GM18511 (cell line): ENCODE results near the gene SNX12.

Experiments used
- ATAC-seq: cut with Tn5 transposase; IDR thresholded peaks from one replicate; pipeline ENCODE4 v1.9.1; 2021; ENCODE audit warnings: mild to moderate bottlenecking, moderate library complexity; ENCODE audit not compliant: unreplicated experiment

The SNX12 gene

DNA sequence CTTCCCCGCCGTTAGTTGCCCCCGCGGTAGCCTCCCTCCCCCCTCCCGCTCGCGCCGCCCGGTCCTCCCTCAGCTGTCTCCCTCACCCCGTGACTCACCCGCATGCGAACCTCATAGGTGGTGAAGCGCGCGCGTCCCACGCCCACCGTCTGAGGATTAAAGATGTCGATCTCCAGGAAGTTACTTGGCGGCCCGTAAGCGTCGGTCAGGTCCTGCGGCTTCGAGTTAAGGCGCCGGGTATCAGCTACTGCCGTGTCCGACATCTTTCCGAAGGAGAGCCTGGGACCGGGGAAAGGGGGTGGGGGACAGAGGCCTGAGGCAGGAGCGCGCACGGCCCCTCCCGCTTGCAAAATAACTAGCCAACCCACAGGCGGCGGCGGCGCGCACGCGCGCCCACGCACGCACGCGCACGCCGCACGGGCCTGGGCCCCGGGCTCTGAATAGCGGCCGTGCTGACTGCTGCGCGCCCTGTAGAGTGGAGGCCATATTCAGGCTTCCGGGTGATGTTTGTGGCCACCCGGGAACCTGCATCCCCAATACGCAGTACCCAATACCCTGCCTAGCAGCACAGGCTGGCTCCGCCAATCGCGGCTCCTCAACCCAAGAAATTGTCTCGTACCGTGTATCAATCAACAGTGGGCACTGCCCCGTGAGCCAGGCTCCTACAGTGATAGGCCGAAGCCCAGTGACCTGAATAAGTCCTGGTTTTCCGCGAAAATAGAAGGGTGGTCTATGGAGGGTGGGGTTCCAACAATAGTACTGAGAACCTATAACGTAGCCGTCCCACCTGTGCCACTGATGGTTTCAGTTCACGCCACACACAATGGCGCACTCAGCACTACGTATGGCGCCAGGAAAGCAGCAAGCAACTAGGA is at the start of gene SNX12:
SNX12 (minus strand) TSS at position 291 of the 875 bp plus-strand sequence; CDS start at position 263, 28 bp downstream.
- ATAC-seq: peak; percentile 95

DNA sequence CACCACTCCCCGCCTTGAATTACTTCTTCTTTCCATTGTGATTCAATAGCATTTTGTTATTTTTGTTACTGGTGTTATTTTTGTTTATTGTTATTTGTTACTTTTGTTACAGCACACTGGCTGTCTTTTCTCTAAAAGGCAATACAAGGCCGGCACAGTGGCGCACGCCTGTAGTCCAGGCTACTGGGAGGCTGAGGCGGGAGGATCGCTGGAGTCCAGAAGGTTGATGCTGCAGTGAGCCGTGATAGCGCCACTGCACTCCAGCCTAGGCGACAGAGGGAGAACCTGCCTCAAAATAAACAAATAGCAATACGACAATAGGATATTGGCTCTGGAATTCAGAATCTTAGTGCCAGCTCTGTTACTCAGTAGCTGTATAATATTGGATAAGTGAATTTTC is 49.2 kb upstream of the SNX12 start:
- no peak for ATAC-seq

DNA sequence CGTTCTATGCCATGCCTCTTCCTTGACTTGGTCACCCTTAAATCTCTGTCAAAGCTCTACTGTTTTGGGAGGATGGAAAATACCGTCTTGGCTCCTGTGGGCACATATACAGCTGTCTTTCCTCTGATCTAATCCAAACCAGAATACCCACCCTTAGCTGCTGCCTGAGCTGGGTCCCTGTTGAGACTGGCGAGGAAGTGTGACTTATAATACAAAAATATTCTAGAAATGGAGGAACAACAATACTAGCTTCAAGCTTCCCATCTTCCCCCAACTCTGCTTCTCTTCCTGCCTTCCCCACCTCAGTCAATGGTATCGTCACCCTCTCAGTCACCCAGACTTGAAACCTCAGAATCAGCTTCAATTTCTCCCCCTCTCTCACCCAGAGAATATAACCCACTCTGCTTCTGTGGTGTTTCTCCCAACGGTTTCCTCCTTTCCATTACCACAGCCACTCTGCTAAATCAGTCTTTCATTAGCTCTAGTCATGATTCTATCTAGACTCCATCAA is 43.8 kb upstream of the SNX12 start:
- peak; percentile 34 for ATAC-seq

DNA sequence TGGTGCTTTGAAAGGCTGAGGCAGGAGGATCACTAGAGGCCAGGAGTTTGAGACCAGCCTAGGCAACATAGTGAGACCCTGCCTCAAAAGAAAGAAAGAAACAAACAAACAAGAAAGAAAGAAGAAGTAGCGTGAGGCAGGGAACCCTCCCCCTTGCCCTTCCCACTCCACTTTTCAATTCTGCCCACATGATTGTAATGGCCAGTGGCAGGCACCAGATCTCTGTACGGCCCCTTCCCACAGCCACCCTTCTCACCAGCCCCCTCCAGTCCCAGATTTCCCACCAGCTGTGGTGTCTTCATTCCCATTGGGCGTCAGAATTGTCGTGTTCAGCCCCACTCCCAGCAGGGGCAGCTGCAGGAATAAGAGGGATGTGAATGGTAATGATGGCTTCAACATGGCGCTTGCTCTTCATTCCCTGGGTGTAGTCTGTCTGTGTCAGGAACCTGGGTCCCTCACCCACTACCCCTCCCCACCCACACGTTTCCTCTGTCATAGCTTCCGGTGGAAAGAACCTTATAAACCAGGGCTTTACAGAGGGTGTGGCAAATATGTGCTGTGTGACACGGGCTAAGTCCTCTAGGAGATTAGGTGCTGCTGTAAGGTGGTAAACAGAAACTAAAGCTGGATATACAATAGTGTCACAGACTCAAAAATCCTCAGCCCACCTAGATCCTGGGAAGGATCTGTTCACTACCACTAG is 43.2 kb upstream of the SNX12 start, which contains the start of gene IL2RG:
IL2RG (minus strand) TSS at position 437 of the 703 bp plus-strand sequence; CDS start at position 399, 38 bp downstream.
- ATAC-seq: peak; percentile 87

DNA sequence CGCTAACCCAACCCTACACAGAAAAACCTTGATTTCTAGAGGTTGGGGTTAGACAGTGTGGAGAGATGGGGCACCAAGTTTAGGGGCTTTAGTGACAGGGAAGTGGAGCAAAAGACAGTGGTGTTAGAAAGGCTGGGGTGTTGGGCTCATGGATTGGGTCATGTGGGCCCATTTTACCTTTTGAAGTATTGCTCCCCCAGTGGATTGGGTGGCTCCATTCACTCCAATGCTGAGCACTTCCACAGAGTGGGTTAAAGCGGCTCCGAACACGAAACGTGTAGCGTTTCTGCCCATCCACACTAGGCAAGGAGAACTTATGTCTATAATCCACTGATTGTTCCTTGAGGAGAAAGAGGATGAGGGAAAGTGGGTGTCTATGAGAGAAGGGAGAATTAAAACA is 40.9 kb upstream of the SNX12 start:
- ATAC-seq: no peak

DNA sequence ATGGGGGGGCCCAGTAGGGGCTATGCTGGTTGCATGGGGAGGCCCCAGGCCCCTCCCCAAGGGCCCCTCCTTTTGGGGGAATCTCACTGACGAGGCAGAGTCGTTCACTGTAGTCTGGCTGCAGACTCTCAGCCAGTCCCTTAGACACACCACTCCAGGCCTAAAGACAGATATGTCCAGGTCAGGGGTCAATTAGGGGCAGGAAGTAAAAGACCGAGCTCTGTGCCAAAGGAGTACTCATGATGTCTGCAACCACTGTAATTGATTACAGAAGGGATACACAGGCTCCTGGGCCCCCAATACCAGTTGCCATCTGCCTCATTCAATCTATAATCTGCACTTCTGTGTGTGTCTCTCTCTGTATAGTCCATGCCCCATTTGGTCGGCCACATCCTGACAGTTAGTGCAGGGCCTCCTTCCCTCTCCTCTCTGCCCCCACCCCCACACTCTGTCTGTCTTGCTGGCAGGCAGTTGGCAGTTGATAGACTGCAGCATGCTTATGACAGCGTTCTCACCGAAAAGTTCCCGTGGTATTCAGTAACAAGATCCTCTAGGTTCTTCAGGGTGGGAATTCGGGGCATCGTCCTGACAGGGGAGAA is 39.7 kb upstream of the SNX12 start:
- ATAC-seq: no peak

DNA sequence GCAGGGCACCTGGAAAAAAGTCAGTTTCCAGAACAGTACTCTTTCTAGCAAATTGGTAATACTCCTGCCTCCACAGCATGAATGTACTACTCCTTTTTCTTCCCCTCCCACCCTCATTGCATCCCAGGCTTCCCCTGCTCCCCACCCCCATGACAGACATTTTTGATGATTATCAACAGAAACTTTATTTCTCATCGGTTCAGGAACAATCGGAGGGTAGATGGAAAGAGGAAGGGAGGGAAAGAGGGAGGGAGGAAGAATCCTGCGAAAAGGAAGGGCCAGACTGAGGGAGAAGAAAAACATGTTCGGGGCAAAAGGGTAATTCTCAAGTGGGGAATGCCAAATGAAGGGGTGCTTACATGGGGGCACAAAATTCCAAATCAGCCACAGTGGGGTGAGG is 39.1 kb upstream of the SNX12 start:
- ATAC-seq: no peak

DNA sequence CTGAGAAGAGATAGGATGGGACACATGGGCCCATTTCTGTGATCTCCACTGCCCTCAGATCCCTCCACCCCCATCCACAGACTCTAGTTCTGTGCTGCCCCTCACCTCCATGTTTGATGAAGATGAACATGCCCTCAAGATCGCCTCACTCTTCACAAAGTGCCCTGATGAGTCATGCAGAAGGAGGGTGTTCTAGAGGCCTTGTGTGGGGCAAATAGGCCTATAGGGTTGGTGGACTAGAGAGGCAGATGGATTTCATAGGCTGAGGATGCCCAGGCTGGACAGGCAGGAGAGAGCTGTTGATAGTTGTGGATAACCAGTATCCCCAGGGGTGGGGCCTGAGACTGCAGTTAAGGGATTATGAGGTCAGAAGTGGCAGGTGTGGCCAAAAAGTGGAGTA is 38.3 kb upstream of the SNX12 start, which contains the start of gene CXorf65:
CXorf65 (minus strand) TSS at position 314 of the 400 bp plus-strand sequence; CDS start at position 130, 184 bp downstream.
- no peak for ATAC-seq

DNA sequence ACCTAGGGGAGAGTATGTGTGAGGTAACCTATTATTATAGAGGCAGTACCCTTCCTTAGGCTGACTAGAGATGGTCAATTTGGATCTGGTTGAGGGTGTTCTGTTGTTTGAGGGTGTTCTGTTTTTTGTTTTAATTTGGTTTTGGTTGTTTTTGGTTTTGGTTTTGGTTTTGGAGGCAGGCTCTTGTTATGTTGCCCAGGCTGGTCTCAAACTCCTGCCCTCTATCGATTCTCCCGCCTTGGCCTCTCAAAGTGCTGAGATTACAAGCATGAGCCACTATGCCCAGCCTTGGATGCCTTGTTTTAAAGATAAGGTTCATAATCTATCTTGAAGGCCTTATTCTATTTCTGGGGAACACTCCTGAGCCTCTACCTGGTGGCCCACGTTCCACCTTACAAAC is 37.5 kb upstream of the SNX12 start:
- no peak for ATAC-seq

DNA sequence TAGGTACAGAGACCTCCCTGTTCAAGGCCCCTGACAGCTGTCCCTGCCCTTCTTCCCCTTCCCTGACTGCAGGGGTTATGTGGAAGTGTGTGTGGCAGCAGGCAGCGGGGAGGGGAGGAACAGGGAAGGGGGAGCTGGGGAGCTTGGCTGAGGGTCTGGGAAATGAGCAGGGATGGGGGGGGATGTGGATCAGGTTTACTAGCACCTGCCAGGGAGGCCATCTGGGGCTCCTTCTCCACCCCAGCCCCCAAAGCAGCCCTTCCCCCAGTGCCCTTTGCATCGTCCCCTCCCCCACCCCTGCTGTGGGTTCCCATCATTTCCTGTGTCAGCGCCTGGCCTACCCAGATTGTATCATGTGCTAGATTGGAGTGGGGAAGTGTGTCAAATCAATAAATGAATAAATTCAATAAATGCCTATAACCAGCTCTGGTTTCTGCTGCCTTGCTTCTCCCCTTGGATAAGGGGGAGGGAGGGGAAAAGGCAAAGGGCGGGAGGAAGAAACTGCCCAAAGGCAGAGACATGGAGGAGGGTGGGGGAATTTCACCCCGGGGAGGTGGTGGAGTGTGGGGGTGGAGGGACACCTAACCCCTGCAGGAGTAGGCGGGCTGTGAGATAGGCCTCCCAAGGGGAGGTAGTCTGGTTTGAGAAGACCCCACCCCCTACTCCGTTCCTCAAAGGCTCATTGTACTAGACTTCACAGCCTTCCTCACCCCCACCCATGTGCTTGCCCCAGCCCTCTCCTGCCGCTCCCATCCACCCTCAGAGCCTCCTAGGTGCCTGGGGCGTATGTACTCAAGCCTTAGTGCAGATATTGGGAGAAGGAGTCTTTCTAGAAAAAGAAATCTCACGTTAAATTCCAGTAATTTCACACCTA is 35.2 kb upstream of the SNX12 start:
- peak; percentile 64 for ATAC-seq

DNA sequence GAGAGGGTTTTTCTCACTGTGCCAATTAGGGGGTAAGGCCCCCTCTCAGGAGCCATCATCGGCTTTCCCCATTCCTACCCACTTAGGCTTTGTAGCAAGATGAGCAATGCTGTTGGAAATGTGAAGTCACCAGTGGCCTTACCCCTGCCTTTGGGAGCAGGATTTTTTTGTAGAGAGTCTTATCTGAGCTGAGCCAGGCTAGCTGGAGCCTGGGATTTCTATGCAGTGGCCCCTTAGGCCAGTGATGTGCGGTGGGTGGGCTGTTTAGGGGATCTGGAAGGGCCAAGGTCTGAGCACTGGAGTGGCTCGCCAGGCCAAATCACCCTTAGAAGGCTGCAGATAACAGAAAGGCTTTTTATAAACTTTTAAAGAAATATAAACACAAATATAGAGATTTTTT is 34.2 kb upstream of the SNX12 start:
- no peak for ATAC-seq

DNA sequence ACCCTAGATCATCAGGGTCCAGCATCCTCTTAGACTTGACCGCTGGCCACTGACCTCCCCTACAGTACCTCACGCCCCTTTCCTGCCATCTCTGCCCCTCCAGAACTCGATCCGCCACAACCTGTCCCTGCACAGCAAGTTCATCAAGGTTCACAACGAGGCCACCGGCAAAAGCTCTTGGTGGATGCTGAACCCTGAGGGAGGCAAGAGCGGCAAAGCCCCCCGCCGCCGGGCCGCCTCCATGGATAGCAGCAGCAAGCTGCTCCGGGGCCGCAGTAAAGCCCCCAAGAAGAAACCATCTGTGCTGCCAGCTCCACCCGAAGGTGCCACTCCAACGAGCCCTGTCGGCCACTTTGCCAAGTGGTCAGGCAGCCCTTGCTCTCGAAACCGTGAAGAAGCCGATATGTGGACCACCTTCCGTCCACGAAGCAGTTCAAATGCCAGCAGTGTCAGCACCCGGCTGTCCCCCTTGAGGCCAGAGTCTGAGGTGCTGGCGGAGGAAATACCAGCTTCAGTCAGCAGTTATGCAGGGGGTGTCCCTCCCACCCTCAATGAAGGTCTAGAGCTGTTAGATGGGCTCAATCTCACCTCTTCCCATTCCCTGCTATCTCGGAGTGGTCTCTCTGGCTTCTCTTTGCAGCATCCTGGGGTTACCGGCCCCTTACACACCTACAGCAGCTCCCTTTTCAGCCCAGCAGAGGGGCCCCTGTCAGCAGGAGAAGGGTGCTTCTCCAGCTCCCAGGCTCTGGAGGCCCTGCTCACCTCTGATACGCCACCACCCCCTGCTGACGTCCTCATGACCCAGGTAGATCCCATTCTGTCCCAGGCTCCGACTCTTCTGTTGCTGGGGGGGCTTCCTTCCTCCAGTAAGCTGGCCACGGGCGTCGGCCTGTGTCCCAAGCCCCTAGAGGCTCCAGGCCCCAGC is 32.7 kb upstream of the SNX12 start:
- no peak for ATAC-seq

DNA sequence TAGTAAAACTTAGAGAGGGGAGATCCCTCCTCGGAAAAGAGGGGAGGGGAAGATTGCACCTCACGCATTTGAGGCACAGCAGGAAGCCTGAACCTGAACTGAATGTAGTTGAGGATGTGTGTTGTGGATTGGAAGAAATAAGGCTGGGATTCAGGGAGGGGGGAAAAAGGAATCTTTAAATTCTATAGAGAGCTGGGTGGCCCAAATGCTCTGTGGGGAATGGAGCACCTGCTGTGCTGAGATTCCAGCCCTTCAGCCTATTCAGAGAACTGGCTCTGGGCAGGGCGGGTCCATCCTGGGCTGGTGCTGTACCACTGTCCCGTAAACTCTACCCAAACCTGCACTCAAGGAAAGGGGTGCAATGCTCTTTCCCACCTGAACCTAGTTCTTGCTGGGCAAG is 31.6 kb upstream of the SNX12 start:
- ATAC-seq: no peak

DNA sequence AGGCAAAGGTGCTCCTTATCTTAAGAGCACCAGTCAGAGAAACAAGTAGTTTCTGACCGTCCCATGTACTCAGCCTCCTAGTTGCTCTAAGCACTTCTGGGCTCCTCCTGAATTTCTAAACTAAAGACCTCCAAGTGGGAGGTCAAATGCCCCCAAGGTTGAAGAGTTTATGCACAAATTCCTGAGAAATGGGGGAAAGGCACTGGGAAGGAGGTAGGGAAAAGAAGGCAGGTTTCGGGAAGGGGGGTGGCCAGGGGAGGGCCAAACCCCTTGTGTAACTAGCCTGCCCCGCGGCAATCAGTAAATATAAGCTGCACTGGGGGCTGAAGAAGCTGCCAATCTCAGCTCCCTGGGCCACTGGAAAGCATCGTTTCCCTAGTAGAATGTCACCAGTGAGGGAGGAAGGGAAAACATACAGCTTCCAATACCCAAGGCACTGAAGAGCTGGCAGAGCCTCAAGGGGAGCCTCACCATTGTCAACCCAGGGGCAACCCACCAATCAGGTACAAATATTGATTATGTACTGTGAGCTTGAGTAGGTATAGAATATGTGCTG is 30.9 kb upstream of the SNX12 start:
- ATAC-seq: no peak

DNA sequence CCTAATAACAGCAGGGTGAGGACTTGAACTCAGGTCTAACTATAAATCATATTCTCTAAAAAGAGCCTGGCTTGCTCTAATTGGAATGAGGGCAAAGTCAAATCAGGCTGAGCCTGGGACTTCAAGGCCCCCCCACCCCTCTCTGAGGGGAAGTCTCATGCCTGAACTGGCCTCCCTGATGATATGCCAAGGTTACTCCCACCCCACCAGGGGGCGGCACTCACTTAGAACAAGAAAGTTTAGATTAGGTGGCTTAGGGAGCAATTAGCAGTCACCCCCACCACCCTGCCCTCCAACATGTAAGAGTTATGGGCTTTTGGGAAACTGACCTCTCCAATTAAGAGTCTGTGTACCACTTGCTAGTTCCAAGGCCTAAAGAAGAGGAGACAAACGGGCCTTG is 30.2 kb upstream of the SNX12 start:
- peak; percentile 37 for ATAC-seq

DNA sequence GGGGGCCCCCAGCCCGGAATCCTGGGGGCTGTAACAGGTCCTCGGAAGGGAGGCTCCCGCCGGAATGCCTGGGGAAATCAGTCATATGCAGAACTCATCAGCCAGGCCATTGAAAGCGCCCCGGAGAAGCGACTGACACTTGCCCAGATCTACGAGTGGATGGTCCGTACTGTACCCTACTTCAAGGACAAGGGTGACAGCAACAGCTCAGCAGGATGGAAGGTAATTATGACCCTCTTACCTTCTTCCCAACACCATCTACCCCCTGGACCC is 28.6 kb upstream of the SNX12 start:
- ATAC-seq: no peak

DNA sequence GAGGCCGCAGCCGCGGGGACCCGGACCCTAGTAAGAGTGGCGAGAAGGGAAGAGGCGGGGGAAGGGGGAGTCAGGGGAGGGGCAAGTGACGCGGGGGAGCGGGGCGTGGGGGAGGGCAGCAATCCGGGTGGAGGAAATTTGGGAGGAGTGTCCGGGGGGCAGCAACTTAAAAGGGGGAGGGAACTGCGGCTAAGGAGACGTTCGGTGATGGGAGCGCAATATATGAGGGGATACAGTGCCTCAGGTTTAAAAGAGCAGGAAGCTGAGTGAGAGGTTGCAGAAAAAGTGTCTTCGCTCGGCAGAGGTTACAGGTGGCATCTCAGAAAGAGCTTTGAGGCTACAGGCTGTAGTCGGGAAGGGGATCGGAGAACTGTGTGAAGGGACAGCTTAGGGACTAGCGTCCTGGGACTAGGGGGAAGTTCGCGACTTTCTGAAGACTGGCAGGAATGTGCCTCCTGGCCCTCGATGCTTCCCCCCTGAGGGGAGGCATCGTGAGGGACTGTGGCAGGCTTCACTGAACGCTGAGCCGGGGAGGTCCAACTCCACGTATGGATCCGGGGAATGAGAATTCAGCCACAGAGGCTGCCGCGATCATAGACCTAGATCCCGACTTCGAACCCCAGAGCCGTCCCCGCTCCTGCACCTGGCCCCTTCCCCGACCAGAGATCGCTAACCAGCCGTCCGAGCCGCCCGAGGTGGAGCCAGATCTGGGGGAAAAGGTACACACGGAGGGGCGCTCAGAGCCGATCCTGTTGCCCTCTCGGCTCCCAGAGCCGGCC is 28.0 kb upstream of the SNX12 start:
- peak; percentile 25 for ATAC-seq

DNA sequence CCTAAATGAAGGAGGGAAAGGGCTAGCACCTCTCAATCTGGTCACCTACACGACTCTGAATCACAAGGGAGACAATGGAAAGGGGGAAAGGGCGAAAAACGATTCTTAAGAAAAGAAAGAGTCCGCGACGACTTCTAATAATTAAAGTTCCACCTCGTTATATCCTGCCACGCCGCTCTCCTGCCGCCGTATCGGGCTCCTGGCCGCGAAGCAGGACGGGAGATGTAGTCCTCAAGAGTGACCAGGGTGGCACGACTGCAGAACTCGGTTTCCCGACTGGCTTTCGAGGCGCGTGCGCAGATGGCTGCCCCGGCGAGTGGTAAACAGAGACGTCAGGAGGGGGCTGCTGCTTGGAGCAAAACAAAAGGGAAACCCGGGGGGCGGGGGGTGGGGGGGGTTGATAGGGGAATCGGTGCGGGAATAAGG is 27.4 kb upstream of the SNX12 start, which contains the start of gene FOXO4:
FOXO4 (plus strand) TSS at position 297 of the 426 bp plus-strand sequence. CDS start 678 bp downstream, outside the sequence.
- ATAC-seq: peak; percentile 86
